ENCODE measurements around the gene RASA4B. TPM values are rescaled to one million over a fixed set of nuclear protein-coding genes. Genes with fewer than 3 reads are reported as not detected.
A peak's percentile ranks its signal among the peaks of the same experiment; 100 is the strongest.
"Not testable (repeated sequence)": the region's sequence is repeated elsewhere in the genome, so short reads cannot be mapped to it uniquely, and the experiment has no call there.

RASA4B gene
- 10 to 100 TPM in 1 of 8 experiments, 1 to 10 TPM in 7; 1.6 to 12.4 (median 5.5) TPM for total RNA-seq

DNA sequence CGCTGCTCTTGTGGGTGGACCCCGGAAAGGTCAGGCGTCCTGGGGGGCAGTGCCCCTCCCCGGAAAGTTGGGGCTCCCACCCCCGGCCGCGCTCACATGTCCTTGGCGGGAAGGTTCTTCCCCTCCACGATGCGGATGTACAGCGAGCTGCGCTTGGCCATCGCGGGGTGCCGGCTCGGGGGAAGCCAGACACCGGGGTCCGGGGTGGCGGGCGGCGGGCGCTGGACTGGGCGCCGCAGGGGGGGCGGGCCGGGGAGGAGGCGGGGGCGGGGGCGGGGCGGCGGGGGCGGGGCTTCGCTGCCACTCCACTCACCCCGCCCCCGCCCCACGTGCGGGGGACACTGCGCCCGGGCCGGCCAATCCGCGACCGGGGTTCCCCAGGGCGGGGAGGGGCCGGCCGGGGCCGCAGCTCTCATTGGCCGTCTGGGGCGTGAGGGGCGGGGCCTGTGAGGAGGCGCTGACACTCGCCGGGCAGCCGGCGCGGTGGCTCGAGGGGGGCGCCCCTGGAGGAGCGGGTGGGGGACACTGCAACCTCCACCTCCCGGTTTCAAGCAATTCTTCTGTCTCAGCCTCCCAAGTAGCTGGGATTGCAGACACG, at the start of gene RASA4B:
TSS of gene RASA4B (minus strand) at position 228 of the 598 bp plus-strand sequence. CDS start at position 161, 67 bp downstream.
- H3K4me3 ChIP-seq; H3K27ac ChIP-seq; in situ Hi-C loops (cut with MboI; ENCODE audit: low pct_unique_long_range_greater_than_20kb in 2 of 9, low sequenced_read_pairs in 9 of 9, unreplicated experiment in 9 of 9); H3K4me1 ChIP-seq (replicated peaks in 1 of 2): not testable (repeated sequence)
- peak; percentile 74 to 98 (median 90) for ATAC-seq (replicated peaks in 6 of 8)
- WGBS, 10 experiments = no CpG with 5 or more reads among the region's 61 CpGs

DNA sequence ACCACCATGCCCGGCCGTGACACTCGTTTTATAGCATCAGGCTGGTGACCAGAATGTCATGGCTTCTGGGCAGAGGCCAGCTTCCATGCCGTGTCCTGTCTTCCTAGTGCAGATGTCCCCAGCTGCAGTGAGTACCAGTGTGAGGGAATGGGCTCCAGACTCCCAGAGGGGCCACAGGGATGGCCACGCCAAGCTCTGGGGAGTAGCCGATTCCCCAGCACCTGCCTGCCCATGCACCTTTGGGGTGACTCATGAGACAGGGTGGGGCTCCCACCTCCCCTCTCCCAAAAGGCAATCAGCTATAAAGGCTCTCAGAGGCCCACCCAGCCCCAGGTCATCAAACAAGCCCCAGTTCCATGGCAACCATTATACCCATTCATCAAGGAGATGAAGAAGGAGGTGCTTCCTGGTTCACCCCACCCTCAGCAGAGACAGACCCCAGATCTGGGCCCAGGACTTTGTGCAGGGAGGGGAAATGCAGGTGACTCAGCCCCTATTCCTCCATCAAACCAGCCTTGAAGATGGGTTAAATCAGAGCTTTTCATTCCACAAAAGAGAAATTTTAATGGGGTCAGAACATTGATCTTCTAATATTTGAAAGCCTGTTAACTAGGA, 33.3 kb upstream of the RASA4B start, which contains the start of gene SPDYE2:
TSS of gene SPDYE2 (plus strand) at position 419 of the 615 bp plus-strand sequence. CDS start 2,030 bp downstream, outside the sequence.
- no CpG with 5 or more reads among the region's 6 CpGs for WGBS, 10 experiments
- peak in 2 of 8 experiments; percentile 14 to 21 for ATAC-seq (replicated peaks in 6 of 8)
- in situ Hi-C loops (cut with MboI; ENCODE audit: low pct_unique_long_range_greater_than_20kb in 2 of 9, low sequenced_read_pairs in 9 of 9, unreplicated experiment in 9 of 9); H3K27ac ChIP-seq; H3K4me1 ChIP-seq (replicated peaks in 1 of 2); H3K4me3 ChIP-seq: not testable (repeated sequence)

DNA sequence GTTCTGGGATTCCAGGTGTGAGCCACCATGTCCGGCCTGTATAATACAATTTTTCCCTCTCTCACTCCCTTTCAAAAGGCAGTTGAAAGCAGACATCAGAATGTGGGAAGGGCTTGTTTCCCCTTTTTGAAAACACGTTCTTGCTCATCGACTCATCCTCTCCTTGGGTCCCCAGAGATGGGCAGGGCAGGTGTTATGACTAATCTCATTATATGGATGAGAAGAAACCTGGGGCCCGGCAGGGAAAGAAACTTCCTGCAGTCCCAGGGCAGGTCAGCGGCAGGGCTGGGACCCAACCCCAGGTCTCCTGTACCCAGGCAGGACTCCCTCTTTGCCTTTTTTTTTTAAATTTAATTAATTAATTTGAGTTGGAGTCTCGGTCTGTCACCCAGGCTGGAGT, 28.8 kb upstream of the RASA4B start:
- ATAC-seq (replicated peaks in 6 of 8) = peak in 2 of 8 experiments; percentile 28 to 45
- no CpG with 5 or more reads among the region's 6 CpGs for WGBS, 10 experiments
- H3K27ac ChIP-seq; in situ Hi-C loops (cut with MboI; ENCODE audit: low pct_unique_long_range_greater_than_20kb in 2 of 9, low sequenced_read_pairs in 9 of 9, unreplicated experiment in 9 of 9); H3K4me1 ChIP-seq (replicated peaks in 1 of 2); H3K4me3 ChIP-seq: not testable (repeated sequence)

DNA sequence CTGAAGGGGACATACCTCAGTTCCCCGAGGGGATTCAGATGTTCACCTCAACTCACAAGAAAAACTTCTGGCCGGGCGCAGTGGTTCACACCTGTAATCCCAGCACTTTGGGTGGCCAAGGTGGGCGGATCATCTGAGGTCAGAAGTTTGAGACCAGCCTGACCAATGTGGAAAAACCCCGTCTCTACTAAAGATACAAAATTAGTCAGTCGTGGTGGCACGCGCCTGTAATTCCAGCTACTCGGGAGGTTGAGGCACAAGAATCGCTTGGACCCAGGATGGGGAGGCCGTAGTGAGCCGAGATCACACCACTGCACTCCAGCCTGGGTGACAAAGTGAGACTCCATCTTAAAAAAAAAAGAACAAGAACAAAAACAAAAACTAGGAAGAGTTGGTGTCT, 27.7 kb upstream of the RASA4B start:
- ATAC-seq (replicated peaks in 6 of 8); H3K27ac ChIP-seq; H3K4me1 ChIP-seq (replicated peaks in 1 of 2); H3K4me3 ChIP-seq; in situ Hi-C loops (cut with MboI; ENCODE audit: low pct_unique_long_range_greater_than_20kb in 2 of 9, low sequenced_read_pairs in 9 of 9, unreplicated experiment in 9 of 9): not testable (repeated sequence)
- no CpG with 5 or more reads among the region's 12 CpGs for WGBS, 10 experiments

DNA sequence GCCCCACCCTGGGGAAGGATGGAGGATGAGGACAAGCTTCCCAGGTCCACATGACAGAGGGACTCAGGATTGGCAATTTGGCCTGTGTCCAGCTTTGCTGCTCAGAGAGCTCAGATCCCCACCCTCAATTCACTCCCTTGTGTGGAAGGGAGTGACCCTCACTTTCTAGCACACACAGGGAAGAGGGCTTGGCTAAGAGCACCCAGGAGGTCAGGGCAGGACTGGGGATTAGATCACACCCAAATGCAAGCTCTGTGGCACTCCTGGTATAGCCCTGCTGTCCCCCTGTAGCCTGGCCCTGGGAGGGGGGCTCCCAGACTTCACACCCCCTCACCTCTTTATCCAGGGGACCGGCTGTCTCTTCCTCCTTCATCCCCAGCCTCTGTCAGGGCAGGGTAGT, 26.8 kb upstream of the RASA4B start:
- peak in 4 of 8 experiments; percentile 10 to 69 (median 36) for ATAC-seq (replicated peaks in 6 of 8)

DNA sequence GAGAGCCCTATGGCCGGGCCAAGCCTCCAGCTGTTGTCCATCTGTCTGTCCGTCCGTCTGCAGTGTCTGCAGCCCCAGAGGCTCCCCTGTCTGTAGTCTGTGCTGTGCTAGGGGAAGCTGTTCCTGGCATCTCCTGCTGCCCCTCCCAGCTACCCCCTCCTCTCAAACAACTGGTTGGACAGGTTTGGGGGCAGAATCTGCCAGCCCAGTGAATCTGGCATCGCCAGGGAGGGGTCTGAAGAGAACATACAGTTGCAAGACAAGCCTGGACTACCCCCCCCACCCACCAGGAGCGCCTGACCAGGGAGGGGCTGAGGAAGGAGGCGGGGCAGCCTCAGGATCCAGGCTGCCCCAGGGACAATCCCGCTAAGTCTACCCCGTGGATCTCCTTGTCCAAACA, 26.0 kb upstream of the RASA4B start, which contains the start of gene UPK3BL2:
TSS of gene UPK3BL2 (minus strand) at position 101 of the 400 bp plus-strand sequence. CDS start at position 41, 60 bp downstream.
- peak in 3 of 8 experiments; percentile 8 to 36 (median 32) for ATAC-seq (replicated peaks in 6 of 8)
- in situ Hi-C loops (cut with MboI; ENCODE audit: low pct_unique_long_range_greater_than_20kb in 2 of 9, low sequenced_read_pairs in 9 of 9, unreplicated experiment in 9 of 9); H3K4me1 ChIP-seq (replicated peaks in 1 of 2); H3K27ac ChIP-seq; H3K4me3 ChIP-seq: not testable (repeated sequence)
- no CpG with 5 or more reads among the region's 8 CpGs for WGBS, 10 experiments

More for the DNA sequence above, 26.8 kb upstream of the RASA4B start:
- H3K4me3 ChIP-seq; H3K4me1 ChIP-seq (replicated peaks in 1 of 2); in situ Hi-C loops (cut with MboI; ENCODE audit: low pct_unique_long_range_greater_than_20kb in 2 of 9, low sequenced_read_pairs in 9 of 9, unreplicated experiment in 9 of 9); H3K27ac ChIP-seq: not testable (repeated sequence)
- WGBS, 10 experiments = no CpG with 5 or more reads among the region's 1 CpG

DNA sequence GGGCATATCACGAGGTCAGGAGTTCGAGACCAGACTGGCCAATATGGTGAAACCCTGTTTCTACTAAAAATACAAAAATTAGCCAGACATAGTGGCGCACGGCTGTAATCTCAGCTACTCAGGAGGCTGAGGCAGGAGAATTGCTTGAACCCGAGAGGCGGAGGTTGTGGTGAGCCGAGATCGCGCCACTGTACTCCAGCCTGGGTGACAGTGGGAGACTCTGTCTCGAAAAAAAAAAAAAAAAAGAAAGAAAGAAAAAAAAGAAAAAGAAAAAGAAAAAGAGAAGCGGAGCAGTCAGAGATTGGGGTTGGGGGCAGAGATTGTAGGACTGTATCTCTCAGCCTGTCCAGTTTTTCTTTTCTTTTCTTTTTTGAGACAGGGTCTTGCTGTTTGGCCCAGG, 25.2 kb upstream of the RASA4B start:
- no CpG with 5 or more reads among the region's 11 CpGs for WGBS, 10 experiments
- in situ Hi-C loops (cut with MboI; ENCODE audit: low pct_unique_long_range_greater_than_20kb in 2 of 9, low sequenced_read_pairs in 9 of 9, unreplicated experiment in 9 of 9); H3K4me3 ChIP-seq; H3K4me1 ChIP-seq (replicated peaks in 1 of 2); H3K27ac ChIP-seq; ATAC-seq (replicated peaks in 6 of 8): not testable (repeated sequence)

DNA sequence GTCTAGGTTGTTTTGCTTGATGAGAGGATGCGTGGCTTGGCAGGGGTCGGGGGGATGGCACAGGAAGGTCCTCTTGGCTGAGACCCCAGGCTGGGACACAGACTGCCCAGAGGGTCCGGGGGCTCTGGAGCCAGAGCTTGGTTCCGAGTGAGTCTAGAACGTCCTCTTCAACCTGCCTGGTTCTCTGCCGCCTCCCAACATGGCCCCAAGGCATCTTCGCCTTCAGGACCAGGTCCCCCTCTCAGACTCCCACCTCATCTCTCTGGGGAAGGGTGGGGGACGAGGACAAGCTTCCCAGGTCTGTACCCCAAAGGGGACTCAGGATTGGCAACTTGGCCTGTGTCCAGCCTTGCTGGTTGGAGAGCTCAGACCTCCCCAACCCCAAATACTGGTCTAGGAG, 24.5 kb upstream of the RASA4B start:
- H3K27ac ChIP-seq; H3K4me3 ChIP-seq; H3K4me1 ChIP-seq (replicated peaks in 1 of 2); in situ Hi-C loops (cut with MboI; ENCODE audit: low pct_unique_long_range_greater_than_20kb in 2 of 9, low sequenced_read_pairs in 9 of 9, unreplicated experiment in 9 of 9): not testable (repeated sequence)
- peak in 2 of 8 experiments; percentile 3 to 10 for ATAC-seq (replicated peaks in 6 of 8)
- no CpG with 5 or more reads among the region's 8 CpGs for WGBS, 10 experiments

DNA sequence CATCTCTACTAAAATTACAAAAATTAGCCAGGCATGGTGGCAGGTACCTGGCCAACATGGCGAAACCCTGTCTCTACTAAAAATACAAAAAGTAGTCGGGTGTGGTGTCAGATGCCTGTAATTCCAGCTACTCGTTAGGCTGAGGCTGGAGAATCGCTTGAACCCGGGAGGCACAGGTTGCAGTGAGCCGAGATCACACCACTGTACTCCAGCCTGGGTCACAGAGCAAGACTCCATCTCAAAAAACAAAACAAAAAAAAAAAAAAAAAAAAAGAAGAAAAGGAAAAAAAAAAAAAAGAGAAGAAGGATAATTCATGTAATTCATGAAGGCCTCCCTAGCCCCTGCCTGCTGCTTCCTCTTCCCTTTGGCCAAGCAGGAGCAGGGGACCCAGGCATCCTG, 23.0 kb upstream of the RASA4B start:
- in situ Hi-C loops (cut with MboI; ENCODE audit: low pct_unique_long_range_greater_than_20kb in 2 of 9, low sequenced_read_pairs in 9 of 9, unreplicated experiment in 9 of 9); H3K4me3 ChIP-seq; H3K4me1 ChIP-seq (replicated peaks in 1 of 2); H3K27ac ChIP-seq; ATAC-seq (replicated peaks in 6 of 8): not testable (repeated sequence)
- 88% methylated on average over 3 of the region's 6 CpGs; no CpG with 5 or more reads in 9 of the 10 experiments for WGBS, 10 experiments

DNA sequence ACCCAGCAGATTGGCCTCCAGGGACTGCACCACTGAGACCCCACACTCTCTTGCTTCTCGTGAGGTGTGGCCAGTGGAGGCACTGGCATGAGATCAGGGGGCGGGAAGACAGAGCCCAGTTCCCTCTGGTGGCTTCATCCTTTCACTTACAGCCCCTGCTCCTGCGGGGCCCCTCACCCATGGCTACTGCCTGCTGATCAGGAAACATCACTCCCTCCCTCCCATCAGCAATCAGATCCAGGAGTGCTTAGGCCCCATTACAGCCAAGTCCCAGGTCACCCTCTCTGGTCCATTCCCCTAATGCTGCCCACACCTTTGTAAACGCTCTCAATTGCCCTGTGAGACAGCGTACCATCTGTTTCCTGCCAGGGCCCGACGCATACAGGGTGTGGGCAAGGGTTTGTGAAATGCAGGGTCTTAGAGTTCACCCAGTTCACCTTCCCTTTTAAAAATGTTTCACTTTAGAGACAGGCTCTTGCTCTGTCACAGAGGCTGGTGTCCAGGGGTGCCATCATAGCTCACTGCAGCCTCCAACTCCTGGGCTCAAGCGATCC, 17.6 kb upstream of the RASA4B start:
- H3K4me1 ChIP-seq (replicated peaks in 1 of 2); in situ Hi-C loops (cut with MboI; ENCODE audit: low pct_unique_long_range_greater_than_20kb in 2 of 9, low sequenced_read_pairs in 9 of 9, unreplicated experiment in 9 of 9); H3K4me3 ChIP-seq; H3K27ac ChIP-seq: not testable (repeated sequence)
- peak in 1 of 8 experiments; percentile 7 for ATAC-seq (replicated peaks in 6 of 8)
- no CpG with 5 or more reads among the region's 8 CpGs for WGBS, 10 experiments

DNA sequence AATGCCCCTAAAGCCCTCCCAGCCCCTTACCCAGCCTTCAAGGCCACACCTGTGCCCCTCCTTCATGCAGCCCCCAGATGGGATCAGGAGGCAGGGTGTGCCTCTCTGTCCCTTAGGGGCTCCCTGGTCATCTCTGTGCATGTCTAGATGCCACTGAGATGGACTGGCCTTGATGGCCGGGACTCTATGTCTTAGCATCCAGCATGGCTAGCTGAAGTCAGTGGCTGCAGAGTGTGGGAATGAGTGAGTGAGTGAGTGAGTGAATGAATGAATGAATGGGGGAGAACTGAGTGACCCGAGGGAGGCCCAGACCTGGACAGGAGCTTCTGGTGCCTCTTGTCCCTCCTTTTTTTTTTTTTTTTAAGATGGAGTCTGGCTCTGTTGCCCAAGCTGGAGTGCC, 14.6 kb upstream of the RASA4B start:
- ATAC-seq (replicated peaks in 6 of 8) = peak in 2 of 8 experiments; percentile 8 to 10
- WGBS, 10 experiments = no CpG with 5 or more reads among the region's 2 CpGs
- H3K4me1 ChIP-seq (replicated peaks in 1 of 2); H3K4me3 ChIP-seq; in situ Hi-C loops (cut with MboI; ENCODE audit: low pct_unique_long_range_greater_than_20kb in 2 of 9, low sequenced_read_pairs in 9 of 9, unreplicated experiment in 9 of 9); H3K27ac ChIP-seq: not testable (repeated sequence)

DNA sequence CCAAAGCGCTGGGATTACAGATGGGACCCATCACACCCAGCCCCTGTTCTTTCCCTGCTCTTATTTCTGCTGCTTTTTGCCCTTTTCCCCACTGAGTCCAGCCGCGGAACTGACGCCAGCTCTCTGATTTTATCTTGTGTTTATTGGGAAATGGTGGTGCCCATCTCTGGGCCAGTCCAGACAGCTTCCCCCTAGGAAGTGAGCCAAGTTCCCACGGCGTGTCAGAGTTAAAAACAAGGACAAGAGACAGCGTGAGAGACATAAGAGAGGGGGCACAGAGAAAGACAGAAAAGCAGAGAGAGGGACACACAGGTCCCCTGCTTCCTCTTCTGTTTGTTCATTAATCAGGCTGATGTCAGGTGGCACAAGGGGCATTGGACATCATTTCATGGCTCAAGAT, 14.0 kb upstream of the RASA4B start:
- no CpG with 5 or more reads among the region's 7 CpGs for WGBS, 10 experiments
- ATAC-seq (replicated peaks in 6 of 8); H3K4me3 ChIP-seq; in situ Hi-C loops (cut with MboI; ENCODE audit: low pct_unique_long_range_greater_than_20kb in 2 of 9, low sequenced_read_pairs in 9 of 9, unreplicated experiment in 9 of 9); H3K27ac ChIP-seq; H3K4me1 ChIP-seq (replicated peaks in 1 of 2): not testable (repeated sequence)

DNA sequence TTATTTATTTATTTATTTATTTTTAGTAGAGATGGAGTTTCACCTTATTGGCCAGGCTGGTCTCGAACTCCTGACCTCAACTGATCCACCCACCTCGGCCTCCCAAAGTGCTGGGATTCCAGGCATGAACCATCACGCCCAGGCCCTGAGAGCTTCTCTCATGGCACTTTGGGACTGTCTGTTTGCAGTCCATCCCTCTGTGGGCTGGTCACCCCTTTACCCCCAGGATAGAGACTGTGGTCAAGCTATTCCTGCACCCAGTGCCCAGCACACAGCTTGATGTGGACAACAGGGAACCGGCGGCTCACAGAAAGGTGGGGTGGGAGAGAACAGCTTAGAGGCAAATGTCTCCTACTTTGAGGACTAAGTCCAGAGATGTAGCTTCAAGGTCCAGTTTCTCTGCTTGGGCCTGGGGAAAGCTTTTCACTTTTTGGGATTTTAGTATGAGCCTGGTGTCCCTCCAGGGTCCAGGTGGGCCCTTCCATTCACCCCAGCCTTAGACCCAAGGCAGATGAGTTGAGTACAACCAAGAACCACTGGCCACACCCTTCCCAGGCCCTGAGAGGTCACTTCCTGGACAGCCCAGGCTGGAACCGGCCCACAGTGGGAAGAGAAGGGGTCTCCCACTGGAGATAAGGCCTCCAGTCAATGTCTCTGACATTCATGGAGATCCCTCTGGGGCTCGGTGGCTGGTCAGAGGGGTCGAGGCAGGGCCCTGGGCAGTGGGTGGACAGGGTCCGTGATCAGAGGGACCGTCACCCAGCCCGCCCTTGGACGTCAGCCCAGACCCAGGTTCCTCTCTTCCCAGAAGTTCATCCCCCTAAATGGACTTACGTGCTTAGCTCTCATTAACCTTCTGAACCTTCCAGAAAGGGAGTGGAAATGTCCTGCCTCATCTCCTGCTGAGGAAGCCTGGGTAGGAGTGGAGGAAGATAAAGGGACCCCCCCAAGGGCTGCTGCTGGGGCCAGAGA, 10.5 kb upstream of the RASA4B start:
- H3K4me1 ChIP-seq (replicated peaks in 1 of 2); H3K4me3 ChIP-seq; H3K27ac ChIP-seq; in situ Hi-C loops (cut with MboI; ENCODE audit: low pct_unique_long_range_greater_than_20kb in 2 of 9, low sequenced_read_pairs in 9 of 9, unreplicated experiment in 9 of 9): not testable (repeated sequence)
- WGBS, 10 experiments = no CpG with 5 or more reads among the region's 13 CpGs
- ATAC-seq (replicated peaks in 6 of 8) = peak in 2 of 8 experiments; percentile 5 to 6

Data from motor neuron (in vitro differentiated cells).